Stimulated activated CD8-positive, alpha-beta memory T cell treated with anti-CD3 and anti-CD28 coated beads, Interleukin-15, amount 100 ng/mL, for 48 hours (primary cell): ENCODE data around the gene NT5C3A.
A peak's percentile ranks its signal among the peaks of the same experiment; 100 is the strongest.
"Not testable (repeated sequence)": the region's sequence is repeated elsewhere in the genome, so short reads cannot be mapped to it uniquely, and the experiment has no call there.

Experiments
- DNase-seq, 2 donors: peaks; one replicate each; pipeline ENCODE4 v3.0.0-alpha.2; 2020; ENCODE audit warnings: low read depth in 2 of 2

Gene NT5C3A

GRCh38 chr7:33041631-33042428 is 20.7 kb downstream of the NT5C3A start:
- DNase-seq, result no peak

- peak; percentile 32 for DNase-seq
These were observed 21.6 kb downstream of the NT5C3A start for GRCh38 chr7:33040803-33041516.

- no peak for DNase-seq
These were observed 22.7 kb downstream of the NT5C3A start for GRCh38 chr7:33039903-33040292.

DNA sequence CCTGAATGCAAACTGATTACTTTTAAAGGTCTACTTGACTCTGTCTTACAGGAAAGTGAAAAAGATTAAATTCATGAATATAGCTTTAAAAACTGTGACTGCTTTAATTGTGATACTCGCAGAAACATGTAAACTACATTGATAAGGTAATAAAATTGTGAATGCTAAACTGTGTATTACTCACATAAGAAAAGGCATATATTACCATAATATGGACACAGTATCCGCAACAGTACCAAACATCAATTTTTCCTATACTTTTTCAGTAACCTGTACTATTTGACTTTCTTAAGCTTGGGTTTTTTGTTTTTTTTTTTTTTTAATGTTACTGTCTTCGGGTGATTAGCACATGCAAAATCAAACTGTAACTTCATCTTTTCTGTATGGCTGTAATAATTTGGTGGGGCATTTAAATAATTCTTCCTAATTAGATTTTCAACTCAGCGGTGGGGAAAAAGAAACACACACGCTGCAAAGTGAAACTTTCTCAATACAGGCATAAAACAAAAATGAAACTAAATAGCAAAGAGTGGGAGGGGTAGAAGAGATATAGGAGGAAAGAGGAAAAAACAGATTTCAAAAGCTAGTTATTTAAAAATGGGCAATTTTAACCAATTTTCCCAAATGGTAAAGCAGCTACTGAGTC is 23.2 kb downstream of the NT5C3A start:
- no peak for DNase-seq

GRCh38 chr7:33038639-33039038 is 23.9 kb downstream of the NT5C3A start:
- DNase-seq, result no peak

GRCh38 chr7:33035776-33036175 is 26.8 kb downstream of the NT5C3A start:
- no peak for DNase-seq

DNA sequence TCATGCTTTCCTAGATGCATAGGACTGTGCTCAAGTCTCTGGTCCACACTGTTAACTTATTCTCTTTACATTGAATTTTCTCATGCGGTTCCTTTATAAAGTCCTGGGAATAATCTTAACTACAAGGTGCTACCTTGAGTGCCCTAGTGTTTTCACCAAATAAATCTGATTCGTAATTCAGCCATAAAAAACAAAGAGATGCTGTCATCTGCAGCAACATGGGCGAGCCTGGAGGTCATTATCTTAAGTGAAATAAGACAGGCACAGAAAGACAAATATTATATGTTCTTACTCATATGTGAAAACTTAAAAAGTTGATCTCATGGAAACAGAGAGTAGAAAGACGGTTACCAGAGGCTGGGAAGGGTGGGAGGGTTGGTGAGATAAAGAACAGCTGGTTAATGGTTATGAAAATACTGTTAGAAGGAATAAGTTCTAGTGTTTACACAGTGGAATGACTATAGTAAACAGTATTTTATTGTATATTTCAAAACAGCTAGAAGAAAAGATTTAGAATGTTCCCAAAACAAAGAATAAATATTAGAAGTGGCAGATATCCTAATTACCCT is 38.3 kb downstream of the NT5C3A start:
- no peak for DNase-seq

DNA sequence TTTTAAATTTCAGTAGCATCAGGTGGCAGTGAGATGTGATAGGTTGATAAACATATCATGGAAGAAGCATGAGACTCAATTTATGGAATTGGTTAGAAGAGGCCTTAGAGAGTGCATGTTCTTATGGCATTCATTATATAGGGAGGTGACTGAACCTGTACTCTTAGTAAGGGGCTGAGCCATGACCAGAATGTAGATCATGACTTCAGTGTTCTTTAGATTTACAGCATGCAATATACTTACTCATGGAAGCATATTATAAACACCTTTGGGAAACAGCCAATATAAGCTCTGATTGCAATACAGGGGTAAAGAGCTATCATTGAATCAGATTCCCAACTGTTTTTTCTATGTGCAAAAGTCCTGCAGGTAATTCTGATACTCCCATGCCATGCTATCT is 50.2 kb downstream of the NT5C3A start:
- no peak for DNase-seq

DNA sequence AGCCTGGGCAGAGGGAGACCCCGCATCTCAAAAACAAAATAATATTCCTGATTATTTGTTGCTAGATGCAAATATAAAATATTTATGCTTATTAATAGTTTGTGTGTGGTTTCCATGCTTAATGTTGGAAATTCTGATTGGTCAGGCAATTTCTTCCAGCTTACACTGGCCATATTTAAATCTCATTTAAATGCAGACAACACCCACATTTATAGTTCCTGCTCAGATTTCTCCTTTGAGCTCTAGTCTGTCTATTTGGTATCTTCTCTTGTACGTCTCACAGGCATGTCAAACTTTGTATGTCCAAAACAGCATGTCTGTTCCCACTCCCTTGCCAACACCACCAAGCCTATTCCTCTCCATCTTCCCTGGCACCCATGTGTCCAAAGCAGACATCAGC is 52.8 kb downstream of the NT5C3A start:
- DNase-seq, result no peak

DNA sequence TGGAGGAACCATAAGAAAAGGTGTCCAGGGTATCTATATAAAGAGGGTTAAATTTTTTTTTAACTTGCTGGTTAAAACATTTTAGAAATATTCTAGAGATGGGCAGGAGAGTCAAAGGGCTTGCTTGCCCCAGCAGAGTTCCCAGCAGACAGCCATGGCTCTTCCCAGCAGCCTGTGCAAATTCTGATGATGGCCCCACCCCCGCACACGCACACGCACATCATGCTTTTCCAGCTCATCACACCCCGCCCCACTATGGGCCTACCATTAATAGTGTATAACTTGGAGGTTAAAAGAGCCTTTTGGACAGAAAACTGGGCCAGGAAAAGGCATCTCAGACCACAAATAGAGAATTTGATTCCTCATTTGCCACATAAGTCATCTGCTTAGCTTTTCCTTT is 56.9 kb downstream of the NT5C3A start:
- not testable (repeated sequence) for DNase-seq

GRCh38 chr7:33005193-33005592 is 57.4 kb downstream of the NT5C3A start:
- DNase-seq, result not testable (repeated sequence)

- not testable (repeated sequence) for DNase-seq
These were observed 58.4 kb downstream of the NT5C3A start for GRCh38 chr7:33004104-33004616.

- DNase-seq, result not testable (repeated sequence)
These were observed 59.5 kb downstream of the NT5C3A start for GRCh38 chr7:33003111-33003510.

DNA sequence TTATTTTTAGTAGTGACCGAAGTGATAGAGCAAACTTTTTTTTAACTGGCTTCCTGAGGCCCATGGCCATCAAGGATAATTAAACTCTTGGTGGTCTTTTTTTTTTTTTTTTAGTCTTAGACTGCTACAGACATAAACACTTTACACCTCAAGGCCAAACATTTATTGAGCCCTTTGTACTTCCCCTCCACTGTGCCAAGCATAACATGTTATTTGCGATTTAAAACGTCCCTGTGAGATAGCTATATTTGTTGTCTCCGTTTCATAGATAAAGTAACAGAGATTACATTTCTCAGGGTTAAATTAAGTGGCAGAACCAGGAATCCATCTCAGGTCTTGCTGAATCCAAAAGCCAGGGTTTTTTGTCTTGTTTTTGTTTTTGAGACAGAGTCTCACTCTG is 63.2 kb downstream of the NT5C3A start:
- DNase-seq, result not testable (repeated sequence)

DNA sequence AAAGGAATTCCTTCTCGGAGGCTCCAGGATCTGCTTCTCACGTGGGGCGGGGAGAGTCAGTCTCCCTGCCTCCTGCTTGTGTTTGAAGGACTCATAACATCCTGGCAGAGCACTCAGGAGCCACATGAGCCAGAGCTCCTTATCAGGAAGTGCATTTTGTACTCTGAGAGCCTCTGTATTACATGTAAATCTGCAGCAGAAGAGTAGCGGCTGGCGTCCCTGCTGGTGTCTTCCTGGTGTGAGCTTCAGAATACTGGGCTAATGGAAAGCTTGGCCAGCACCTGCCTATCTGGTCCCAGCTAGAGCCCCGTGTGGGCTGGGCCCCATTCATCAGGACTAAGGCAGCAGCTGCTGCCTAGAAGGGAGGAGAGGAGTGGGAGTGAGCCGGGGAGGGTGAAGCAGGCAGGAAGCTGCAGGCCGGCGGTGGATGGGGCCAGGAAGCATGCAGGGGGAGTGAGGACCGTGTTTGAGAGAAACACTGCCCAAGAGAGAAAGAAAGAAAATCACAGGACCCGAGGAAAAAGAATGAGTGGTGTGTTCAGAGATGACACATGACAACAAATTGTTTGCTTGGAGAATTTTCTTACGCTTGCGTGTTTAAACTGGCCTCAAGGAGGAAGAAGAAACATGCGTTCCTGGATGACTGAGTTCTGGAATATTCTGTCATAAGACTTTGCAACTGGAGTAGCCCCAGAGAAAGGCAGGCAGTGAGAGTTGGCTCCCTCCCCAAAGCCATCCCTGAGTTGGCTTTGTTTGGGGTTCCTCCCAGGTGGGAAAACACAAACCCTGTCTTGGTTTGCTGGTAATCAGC is 64.0 kb downstream of the NT5C3A start:
- DNase-seq, result not testable (repeated sequence)

DNA sequence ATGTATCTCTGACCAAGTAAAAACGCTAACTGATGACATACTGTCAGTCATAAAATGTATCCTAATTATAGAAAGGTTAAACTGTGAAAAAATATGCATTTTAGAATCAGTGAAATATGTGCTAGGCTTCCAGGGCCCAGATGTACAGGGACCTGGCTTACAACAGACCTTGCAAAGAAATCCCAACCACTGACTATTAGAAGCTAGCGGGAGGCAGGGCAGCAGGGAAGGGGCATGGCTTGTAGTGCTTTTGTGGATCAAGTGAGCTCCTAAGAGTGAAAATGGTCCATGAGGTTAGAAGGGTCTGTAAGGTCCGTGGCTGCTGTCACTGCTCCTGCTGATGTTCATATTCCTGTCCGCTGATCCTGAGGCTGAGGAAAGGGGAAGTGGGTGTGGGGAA is 64.6 kb downstream of the NT5C3A start:
- DNase-seq, result not testable (repeated sequence)

- DNase-seq, result not testable (repeated sequence)
These were observed 69.8 kb downstream of the NT5C3A start for GRCh38 chr7:32992750-32993149.

DNA sequence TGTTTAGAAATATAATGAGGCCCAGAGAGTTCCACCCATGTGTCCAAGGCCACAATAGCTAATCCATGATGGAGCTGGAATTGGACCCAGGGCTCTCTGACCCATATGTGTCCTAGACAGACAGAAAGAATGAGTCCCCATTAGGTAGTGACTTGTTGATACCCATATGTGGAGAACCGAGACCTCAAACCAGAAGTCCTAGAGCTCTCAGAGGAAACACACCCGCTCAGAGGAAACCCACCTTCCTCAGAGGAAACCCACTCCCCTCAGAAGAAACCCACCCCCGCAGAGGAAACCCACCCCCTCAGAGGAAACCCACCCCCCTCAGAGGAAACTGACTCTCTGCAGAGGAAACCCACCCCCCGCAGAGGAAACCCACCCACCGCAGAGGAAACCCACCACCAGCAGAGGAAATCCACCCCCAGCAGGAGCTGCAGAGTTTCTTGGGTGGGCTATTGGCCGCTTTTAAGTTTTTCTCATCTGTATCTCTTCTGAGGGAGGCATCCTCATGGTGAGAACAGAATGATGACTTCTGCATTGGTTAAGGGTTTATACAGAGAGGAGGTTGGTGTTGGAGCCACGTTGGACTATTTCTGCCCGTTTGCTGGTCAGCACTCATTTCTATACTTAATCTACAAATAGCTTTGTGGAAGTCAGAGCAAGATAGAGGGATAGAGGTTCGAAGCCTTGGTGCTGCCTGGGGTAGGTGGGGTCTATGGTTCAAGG is 70.4 kb downstream of the NT5C3A start:
- not testable (repeated sequence) for DNase-seq

- DNase-seq, result not testable (repeated sequence)
These were observed 71.4 kb downstream of the NT5C3A start for GRCh38 chr7:32991068-32991585.

DNA sequence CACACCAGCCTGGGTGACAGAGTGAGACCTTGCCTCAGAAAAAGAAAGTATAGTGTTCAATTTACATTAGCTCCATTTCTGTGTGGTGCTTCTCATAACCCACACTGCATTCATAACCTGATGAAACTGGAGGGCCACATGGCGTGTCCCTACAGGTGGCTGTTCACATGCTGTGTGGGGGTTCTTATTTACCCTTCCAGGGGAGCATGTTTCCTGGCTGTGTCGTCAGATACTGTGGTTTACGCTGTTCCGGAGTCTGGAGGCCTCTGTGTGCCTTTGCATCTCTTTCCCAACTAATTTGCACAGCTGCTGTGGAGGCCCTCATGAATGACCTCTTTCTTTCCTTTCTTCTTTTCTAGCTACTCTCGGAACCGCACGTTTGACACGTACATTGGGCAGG is 74.4 kb downstream of the NT5C3A start:
- DNase-seq, result not testable (repeated sequence)
